ENCODE data around the gene ZMYND15.

ZMYND15 gene

GRCh38 chr17:4744999-4745969 lies 5.7 kb downstream of the ZMYND15 start:
- DNase-seq = no peak

GRCh38 chr17:4747847-4748246 lies 8.2 kb downstream of the ZMYND15 start:
- no peak for DNase-seq

GRCh38 chr17:4748686-4749085 lies 9.1 kb downstream of the ZMYND15 start:
- no peak for DNase-seq

GRCh38 chr17:4750606-4751005 lies 11.0 kb downstream of the ZMYND15 start:
- DNase-seq = no peak

- no peak for DNase-seq
Measured at GRCh38 chr17:4751932-4752331, 12.3 kb downstream of the ZMYND15 start.

- no peak for DNase-seq
Measured at GRCh38 chr17:4753392-4753791, 13.8 kb downstream of the ZMYND15 start.

- DNase-seq = no peak
Measured at GRCh38 chr17:4759776-4760236, 20.2 kb downstream of the ZMYND15 start.

GRCh38 chr17:4764595-4764994 lies 25.0 kb downstream of the ZMYND15 start:
- no peak for DNase-seq

- no peak for DNase-seq
Measured at GRCh38 chr17:4766201-4766600, 26.6 kb downstream of the ZMYND15 start.

- DNase-seq = no peak
Measured at GRCh38 chr17:4766723-4767122, 27.1 kb downstream of the ZMYND15 start.

- no peak for DNase-seq
Measured at GRCh38 chr17:4768298-4768697, 28.7 kb downstream of the ZMYND15 start.

GRCh38 chr17:4769628-4770027 lies 30.0 kb downstream of the ZMYND15 start:
- no peak for DNase-seq

GRCh38 chr17:4771519-4772234 lies 32.0 kb downstream of the ZMYND15 start, which contains the start of gene TM4SF5:
TSS of gene TM4SF5 (plus strand) at chr17:4771886. CDS start at chr17:4771923, 37 bp downstream.
- DNase-seq = no peak

GRCh38 chr17:4772235-4772613 lies 32.6 kb downstream of the ZMYND15 start:
- no peak for DNase-seq

- no peak for DNase-seq
Measured at GRCh38 chr17:4777969-4778760, 38.5 kb downstream of the ZMYND15 start.

GRCh38 chr17:4780325-4780955 lies 40.8 kb downstream of the ZMYND15 start:
- no peak for DNase-seq

GRCh38 chr17:4782652-4783051 lies 43.0 kb downstream of the ZMYND15 start:
- no peak for DNase-seq

- DNase-seq = no peak
Measured at GRCh38 chr17:4785311-4786105, 45.9 kb downstream of the ZMYND15 start.

GRCh38 chr17:4786106-4786511 lies 46.5 kb downstream of the ZMYND15 start, which contains the start of gene VMO1:
TSS of gene VMO1 (minus strand) at chr17:4786364. CDS start at chr17:4786352, 12 bp downstream.
- DNase-seq = no peak

GRCh38 chr17:4786516-4786915 lies 46.9 kb downstream of the ZMYND15 start:
- no peak for DNase-seq

- DNase-seq = no peak
Measured at GRCh38 chr17:4788159-4788806, 48.6 kb downstream of the ZMYND15 start.
